HG02885 (cell line): ENCODE results near the gene VHLL.
"Not testable (repeated sequence)": the region's sequence is repeated elsewhere in the genome, so short reads cannot be mapped to it uniquely, and the experiment has no call there.

ENCODE experiments used
- ATAC-seq: cut with Tn5 transposase; IDR thresholded peaks from one replicate; pipeline ENCODE4 v1.9.1; 2021; ENCODE audit warnings: mild to moderate bottlenecking; ENCODE audit not compliant: unreplicated experiment, poor library complexity

The VHLL gene

DNA sequence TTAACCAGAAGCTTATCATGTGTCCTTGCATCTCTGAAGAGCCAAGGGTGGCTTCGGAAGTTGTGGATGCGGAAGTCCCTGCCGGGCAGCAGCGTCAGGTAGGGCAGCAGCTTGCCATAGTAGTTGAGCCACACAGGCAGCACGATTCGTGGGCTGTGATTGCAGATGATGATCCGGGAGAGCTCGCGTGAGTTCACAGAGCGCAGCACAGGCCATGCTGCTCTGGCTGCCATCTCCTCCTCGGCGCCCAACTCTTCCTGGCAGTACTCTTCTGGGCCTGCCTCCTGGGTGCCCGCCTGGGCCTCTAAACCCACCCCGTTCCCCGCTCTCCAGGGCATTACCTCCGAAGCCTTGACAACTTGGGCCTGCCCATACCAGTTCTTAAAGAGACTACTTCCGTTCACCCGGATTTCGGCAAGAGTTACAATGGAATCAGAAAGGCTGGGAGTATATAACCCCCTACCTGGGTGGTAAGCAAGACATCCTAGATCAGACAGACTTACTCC, at the start of gene VHLL:
Gene VHLL, minus strand, starts transcription at position 456 of the 506 bp plus-strand sequence. Its CDS starts 118 bp downstream, at position 338.
- ATAC-seq: no peak

DNA sequence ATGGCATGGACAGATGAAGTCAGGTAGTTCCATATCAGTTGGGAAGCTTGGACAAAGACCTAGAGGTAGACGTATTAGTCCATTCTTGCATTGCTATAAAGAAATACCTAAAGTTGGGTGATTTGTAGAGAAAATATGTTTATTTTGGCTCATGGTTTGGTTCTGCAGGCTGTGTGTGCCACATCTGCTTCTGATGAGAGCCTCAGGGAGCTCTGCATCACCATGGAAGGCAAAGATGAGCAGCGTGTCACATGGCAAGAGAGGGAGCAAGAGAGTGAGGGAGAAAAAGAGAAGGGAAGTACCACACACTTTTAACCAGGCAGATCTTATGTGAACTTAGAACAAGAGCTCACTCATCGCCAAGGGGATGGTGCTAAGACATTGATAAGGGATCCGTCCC, 48.2 kb upstream of the VHLL start:
- no peak for ATAC-seq

DNA sequence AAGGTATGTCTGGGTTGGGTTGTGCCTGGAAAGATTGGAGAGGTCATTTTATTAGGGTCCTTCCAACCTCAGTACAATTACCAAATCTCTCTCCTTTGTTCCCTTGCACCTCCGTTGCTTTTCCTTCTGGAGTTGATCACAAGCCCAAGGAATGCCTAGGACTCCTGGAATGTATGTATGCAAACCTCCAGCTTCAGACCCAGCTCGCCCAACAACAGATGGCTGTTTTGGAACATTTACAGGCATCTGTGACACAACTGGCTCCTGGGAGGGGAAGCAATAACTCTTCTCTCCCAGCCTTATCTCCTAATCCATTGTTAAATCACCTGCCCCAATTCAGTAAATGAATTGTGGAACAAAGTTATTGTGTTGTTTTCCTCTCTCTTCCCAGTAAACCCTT, 47.5 kb upstream of the VHLL start:
- no peak for ATAC-seq

- ATAC-seq: not testable (repeated sequence)
These were observed 46.9 kb upstream of the VHLL start for GRCh38 chr1:156346035-156346434.

DNA sequence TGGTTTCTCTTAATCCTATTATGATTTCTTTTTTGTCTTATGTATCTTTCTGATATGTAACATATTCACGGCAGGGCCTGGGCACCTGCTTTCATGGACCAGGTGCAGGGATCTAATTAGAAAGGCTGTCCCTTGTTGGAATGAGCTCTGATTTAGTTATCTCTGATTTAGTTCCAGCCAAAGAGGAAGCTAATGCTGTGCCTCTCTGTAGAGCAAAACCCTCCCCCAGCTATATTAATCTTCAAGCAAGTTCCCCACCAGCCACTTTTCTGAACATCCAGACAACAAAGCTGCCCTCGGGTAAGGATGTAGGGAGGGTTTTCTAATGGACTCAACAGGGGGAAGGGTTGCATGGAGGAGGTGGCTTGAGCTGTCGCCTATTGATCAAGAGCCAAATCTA, 45.3 kb upstream of the VHLL start:
- ATAC-seq: no peak

DNA sequence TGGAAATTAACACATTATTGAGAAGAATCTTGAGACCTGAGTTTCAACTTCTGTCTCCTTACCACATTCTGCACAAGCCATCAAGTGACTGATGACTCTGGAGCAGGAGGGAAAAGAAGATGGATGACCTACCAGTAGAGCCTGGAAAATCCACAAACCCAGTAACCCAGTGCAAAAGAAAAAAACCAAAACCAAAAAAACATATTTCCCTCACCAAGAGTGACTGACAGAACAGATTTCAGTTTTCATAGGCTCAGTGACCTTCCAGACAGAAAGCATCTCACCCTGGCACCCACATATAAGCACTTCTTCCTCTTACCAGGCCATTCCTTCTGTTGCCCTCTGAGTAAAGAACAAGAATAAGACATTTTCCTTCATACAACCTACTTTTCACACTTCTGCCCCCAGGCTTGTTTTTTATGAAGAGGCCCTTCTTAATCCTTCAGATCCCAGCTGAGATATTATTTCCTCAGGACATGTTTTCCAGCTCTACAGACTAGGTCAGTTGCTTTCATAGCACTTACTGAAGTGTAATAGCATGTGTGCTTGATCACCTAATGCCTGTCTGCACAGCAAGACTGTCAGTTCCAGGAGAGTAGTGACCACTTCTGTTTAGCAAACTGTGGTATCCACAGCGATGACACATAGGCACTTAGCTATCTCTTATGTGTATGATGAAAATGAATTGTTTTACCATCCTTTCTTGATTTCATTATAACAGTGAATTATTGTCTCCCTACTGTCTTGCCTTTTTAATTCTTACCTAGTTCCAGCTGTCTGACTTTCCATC, 43.3 kb upstream of the VHLL start:
- no peak for ATAC-seq

- ATAC-seq: peak; percentile 91
These were observed 39.3 kb upstream of the VHLL start, which contains the start of the genes CCT3 and TSACC for GRCh38 chr1:156338180-156338976. Gene CCT3 (minus strand): TSS chr1:156338292. CDS start chr1:156338184, 108 bp downstream. Gene TSACC (plus strand): TSS chr1:156338526. CDS start chr1:156339758, 1,232 bp downstream.

GRCh38 chr1:156337888-156338179, 38.7 kb upstream of the VHLL start:
- no peak for ATAC-seq

GRCh38 chr1:156337052-156337887, 38.2 kb upstream of the VHLL start:
- no peak for ATAC-seq

DNA sequence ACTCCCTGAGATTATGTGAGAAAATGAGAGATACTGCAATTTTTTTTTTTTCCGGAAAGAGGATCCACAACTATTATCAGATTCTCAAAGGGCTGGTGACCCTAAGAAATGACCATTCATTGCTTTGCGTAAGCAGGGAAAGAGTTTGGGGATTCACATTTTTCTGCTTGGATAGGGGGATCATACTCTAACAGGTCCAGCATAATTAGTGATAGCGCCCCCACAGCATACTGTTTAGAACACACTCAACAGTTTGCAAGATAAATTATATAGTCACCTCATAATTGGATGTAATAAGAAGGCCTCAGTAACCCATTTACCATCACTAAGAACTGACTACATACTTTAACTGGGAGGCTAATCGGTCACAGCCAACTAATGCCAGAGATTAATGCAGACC, 37.1 kb upstream of the VHLL start:
- no peak for ATAC-seq

GRCh38 chr1:156323179-156323578, 24.1 kb upstream of the VHLL start:
- ATAC-seq: not testable (repeated sequence)

DNA sequence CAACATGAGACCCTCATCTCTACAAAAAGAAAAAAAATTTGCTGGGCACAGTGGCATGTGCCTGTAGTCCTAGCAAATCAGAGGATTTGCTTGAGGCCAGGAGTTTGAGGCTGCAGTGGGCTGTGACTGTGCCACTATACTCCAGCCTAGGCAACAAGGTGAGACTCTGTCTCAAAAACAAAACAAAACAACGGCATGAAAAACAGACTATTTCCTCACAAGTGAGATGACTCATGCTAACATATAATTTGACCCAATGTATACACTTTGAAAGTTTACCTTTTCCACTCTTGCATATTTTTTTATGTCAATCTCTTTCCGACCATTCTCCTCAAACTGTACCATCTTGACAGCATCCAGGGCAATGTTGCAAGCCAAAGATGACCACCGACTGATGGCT, 21.5 kb upstream of the VHLL start:
- no peak for ATAC-seq

DNA sequence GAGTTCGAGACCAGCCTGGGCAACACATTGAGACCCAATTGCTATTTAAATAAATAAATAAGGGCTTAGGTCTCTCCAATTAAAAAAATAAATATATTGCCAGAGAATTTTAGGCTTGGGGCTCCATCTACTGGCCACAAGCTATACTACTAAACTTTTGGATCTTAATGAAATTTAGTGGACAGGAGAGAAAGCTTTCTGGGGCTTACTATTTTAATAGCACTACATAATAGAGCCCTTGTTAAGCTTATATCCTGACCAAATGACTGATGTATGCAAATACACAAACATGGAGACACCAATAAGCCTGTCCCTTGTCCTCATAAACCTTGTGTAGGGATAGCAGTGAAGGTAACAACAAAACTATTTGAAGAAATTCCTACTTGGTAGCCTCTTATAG, 20.6 kb upstream of the VHLL start:
- ATAC-seq: no peak

DNA sequence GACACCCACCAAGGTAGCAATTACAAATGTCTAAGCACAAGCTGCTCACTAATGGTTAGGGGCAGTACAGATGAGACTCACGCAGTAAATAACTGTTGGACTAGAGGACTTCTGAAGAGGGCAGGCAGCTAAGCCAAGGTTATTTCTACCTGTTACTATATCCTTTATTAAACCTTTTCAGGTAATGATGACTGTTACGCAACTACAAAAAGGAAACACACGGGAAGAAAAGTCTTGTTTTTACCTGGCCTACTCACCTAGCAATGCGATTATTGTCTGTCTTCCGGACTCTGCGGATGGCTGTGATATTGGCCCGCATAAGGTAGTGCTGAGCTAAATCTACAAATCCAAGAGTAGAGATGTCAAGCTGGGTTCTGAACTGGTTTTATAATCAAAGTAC, 17.8 kb upstream of the VHLL start:
- ATAC-seq: no peak

DNA sequence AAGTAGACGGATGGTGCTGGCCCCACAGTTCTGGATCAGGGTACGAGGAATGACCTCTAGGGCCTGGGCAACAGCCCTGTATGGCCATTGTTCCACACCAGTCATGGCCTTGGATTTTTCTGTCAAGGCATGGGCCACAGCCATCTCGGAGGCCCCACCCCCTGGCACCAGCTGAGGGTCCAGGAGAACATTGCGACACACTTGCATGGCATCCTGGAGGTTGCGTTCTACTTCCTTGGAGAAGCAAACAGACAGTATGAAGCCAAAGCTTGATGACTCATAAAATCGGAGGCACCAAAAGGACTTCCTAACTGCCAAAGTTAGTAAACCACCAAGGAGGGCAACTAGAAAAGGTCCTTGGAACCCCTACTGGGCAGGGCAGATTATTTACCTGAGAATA, 11.9 kb upstream of the VHLL start:
- ATAC-seq: no peak

GRCh38 chr1:156308078-156308477, 9.0 kb upstream of the VHLL start:
- no peak for ATAC-seq

DNA sequence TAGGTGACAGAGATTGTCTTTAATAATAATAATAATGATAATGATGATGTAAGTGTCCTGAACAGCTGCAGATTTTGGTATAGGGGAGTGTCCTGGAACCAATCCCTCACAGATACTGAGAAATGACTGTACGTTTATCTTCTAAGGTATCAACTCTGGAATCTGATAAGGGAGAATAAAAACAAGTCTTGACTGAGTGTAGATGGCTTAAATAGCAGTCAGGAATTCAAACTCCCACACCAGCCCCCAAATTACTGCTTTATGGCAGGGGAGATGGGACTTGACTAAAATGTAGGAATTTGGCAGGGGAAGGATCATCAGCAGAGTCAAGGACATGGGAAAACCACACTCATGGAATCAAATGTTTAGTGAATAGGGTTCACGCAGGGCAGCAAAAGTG, 6.1 kb upstream of the VHLL start:
- ATAC-seq: no peak

DNA sequence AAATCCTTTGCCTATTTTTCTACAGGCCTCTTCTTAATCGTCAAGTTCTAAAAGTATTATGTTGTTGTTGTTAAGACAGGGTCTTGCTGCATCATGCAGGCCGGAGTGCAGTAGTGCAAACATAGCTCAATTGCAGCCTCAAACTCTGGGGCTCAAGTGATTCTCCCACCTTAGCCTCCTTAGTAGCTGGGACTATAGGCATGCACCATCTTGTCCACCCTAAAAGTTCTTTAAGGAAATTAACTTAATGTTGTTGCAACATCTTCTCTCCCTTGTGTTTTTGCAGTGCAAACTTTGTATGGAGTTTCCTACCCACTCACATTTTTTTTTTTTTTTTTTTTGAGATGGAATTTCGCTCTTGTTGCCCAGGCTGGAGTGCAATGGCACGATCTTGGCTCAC, 4.1 kb upstream of the VHLL start:
- ATAC-seq: no peak

DNA sequence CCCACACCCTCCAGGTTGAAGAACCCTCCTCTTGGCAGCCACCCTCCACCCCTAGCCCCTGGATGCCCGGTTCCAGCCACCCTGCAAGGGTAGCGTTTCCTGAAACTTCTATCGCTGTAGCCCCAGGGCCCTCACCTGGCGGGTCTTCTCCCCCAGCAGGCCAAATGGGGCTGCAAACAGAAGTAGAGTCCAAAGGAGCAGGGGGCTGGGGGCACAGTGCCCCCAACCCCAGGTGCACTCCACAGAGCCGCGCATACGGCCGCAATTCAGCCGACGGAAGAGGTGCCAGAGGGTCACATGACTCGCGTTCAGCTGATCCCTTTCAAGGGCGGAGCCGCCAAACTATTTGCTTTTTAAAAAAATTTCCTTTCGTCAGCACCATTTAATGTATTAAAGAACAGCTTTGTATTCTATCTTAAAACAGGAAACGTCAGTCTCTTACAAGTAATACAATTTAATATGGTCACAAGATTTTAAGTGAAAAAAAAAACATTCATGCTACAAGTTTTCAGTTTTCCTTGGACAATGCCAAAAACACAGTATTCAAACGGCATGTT, 3.6 kb downstream of the VHLL start, which contains the start of gene GLMP:
Gene GLMP, minus strand, starts transcription at position 289 of the 557 bp plus-strand sequence. Its CDS starts 34 bp downstream, at position 255.
- peak; percentile 59 for ATAC-seq

- no peak for ATAC-seq
These were observed 5.2 kb downstream of the VHLL start for GRCh38 chr1:156293895-156294294.
